GM19438 (cell line): ENCODE measurements around the gene CCDC180.
"Not testable (repeated sequence)": the region's sequence is repeated elsewhere in the genome, so short reads cannot be mapped to it uniquely, and the experiment has no call there.

ENCODE experiments used
- ATAC-seq: cut with Tn5 transposase; IDR thresholded peaks from one replicate; pipeline ENCODE4 v1.9.1; 2021; ENCODE audit warnings: low read depth; ENCODE audit not compliant: unreplicated experiment

The CCDC180 gene

GRCh38 chr9:97307500-97308163 lies at the start of gene CCDC180:
TSS of gene CCDC180 (plus strand) at chr9:97307659. CDS start at chr9:97308064, 405 bp downstream.
- ATAC-seq: no peak

- not testable (repeated sequence) for ATAC-seq
Measured at GRCh38 chr9:97259834-97260514, 47.5 kb upstream of the CCDC180 start.

DNA sequence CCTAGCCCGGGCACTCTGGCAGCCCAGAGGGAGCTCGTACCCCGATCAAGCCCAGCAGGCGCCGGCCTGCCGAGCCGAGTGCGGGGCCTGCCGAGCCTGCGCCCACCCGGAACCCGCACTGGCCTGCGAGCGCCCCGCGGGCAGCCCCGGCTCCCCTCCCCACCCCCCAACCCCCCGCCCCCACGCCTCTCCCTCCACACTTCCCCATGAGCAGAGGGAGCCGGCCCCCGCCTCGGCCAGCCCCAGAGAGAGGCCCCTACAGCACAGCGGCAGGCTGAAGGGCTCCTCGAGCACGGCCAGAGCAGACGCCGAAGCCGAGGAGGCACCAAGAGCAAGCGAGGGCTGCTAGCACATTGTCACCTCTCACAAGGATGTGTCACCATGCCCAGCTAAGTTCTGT lies 36.2 kb upstream of the CCDC180 start:
- no peak for ATAC-seq

DNA sequence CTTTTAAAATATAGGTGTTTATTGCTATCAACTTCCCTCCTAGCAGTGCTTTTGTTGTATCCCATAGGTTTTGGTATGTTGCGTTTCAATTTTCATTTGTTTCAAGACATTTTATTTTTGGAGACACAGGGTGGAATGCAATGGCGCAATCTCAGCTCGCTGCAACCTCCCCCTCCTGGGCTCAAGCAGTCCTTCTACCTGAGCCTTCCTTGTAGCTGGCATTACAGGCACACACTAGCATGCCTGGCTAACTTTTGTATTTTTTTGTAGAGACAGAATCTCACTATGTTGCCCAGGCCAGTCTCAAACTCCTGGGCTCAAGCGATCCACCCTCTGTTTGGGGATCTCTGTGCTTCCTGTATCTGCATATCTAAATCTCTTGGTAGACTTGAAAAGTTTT lies 35.4 kb upstream of the CCDC180 start:
- no peak for ATAC-seq

DNA sequence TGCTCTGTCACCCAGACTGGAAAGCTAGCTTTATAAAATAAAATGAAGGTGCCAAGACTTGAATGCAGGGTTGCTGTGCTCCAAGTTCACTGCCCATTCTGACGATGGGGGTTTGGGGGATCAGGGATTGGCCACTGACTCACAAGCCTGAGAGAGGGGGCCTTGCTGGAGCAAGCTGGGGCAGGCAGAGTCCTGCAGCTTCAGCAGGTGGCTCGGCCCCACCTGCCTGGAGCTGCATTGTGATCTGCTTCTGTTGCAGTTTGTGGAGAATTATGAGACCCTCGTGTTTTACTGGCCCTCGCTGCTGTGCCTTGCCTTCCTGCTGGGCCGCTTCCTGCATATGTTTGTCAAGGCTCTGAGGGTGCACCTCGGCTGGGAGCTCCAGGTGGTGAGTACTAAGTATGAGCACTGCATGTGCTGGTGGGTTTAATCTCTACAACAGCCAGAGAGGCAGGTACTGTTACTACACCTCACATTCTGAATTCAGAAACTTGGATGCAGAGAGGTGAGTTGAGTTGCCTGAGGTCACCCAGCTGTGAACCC lies 31.1 kb upstream of the CCDC180 start:
- ATAC-seq: no peak

DNA sequence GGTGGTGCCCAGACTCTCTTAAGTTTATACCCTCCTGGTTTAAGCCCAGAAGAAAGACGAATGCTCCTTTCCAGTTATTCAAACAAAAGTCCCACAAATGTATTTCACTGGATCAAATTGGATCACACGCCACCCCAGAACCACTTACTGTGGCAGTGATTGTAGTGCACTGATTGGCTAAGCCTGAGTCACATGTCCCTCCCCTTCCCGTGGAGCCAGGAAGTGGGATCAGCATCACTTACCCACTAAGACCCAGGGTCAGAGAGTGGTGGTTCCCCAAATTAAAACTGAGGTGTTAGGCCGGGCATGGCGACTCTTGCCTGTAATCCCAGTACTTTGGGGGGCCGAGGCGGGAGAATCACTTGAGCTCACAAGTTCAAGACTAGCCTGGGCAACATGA lies 29.5 kb upstream of the CCDC180 start:
- ATAC-seq: no peak

GRCh38 chr9:97280755-97281330 lies 26.6 kb upstream of the CCDC180 start:
- ATAC-seq: no peak

DNA sequence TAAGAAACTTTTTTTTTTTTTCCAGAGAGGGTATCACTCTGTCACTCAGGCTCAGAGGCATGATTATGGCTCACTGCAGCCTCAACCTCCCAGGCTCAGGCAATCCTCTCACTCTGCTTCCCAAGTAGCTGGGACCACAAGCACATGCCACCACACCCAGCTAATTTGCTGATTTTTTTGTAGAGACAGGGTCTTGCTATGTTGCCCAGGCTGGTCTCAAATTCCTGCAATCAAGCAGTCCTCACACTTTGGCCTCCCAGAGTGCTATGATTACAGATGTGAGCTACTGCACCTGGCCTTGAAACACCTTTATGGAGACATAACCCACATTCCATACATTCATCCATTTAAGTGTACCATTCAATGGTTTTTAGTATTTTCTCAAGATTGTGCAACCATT lies 23.7 kb upstream of the CCDC180 start:
- no peak for ATAC-seq

DNA sequence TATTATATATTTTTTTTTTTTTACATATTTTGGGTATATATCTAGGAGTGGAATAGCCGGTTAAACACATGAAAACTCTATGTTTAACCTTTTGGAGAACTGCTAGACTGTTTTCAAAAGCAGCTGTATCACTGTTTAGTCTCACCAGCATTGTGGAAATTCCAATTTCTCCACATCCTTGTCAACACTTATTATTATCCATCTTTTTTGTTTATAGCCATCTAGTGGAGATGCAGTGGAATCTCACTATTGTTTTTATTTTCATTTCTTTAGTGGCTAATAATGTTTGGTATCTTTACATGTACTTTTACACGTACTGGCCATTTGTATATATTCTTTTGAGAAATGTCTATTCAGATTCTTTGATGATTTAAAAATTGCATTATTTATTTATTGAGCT lies 22.7 kb upstream of the CCDC180 start:
- no peak for ATAC-seq

- ATAC-seq: no peak
Measured at GRCh38 chr9:97292200-97292599, 15.3 kb upstream of the CCDC180 start.

DNA sequence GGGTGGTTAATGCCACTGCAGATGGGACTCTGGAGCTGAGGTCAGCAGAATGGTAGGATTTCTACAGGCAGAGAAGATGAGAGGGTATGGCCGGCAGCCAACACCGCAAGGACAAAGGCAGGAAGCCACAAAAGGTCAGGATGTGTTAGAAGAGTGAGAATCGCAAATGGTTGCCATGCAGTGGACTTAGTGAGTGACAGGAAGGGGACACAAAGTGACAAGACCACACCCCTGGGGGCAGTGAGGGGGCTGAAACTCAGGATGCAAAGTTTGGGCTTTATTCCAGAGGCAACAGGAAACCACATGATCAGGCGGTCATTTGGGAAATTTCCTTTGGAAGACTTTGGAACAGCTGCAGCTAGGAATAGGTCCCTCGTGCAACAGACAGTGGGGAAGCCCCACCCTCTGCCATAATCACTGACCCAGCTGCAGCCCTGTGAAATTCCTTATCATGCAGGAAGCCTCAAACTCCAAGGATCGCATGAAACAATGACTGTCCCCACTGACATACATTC lies 14.2 kb upstream of the CCDC180 start:
- ATAC-seq: no peak

- no peak for ATAC-seq
Measured at GRCh38 chr9:97293818-97294217, 13.6 kb upstream of the CCDC180 start.

- ATAC-seq: no peak
Measured at GRCh38 chr9:97297889-97298288, 9.6 kb upstream of the CCDC180 start.

GRCh38 chr9:97299809-97300414 lies 7.5 kb upstream of the CCDC180 start:
- no peak for ATAC-seq

DNA sequence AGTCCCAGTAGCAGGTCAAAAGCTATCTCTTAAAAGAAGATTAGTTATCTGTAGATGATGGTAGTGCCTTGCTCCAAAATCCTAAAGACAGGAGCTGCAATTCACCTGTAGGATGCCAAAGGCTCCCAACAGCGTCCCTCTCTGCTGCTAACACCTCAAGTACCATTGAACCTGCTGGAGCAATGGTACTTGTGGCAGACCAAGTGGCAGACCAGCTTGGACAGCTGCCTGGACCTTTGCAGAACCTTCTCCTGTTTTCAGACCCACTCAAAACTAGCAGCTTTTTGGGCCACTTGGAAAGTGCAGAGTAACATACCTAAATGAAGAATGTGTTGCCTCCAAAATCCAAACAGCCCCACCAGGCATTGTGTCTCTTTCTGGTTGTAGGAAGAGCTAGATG lies 6.9 kb upstream of the CCDC180 start:
- ATAC-seq: no peak

DNA sequence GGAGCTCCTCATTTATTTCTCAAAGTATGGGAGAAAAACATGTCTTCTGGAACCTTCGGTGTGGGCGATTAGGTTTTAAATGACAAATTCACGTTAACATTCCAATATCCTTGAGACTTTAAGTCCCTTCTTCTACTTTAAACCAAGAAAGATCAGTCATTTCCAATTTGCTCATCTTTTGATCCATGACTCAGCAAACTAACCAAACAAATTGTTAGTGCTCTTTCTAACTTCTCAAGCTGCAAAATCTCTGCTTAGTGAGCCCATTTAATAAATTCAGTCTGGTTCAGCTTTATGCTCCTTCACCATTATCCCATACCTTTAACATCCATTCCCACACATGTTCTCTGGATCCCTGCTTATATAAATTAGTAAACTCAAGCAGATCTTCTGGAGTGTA lies 5.5 kb upstream of the CCDC180 start:
- no peak for ATAC-seq

GRCh38 chr9:97304586-97304985 lies 2.9 kb upstream of the CCDC180 start:
- no peak for ATAC-seq

DNA sequence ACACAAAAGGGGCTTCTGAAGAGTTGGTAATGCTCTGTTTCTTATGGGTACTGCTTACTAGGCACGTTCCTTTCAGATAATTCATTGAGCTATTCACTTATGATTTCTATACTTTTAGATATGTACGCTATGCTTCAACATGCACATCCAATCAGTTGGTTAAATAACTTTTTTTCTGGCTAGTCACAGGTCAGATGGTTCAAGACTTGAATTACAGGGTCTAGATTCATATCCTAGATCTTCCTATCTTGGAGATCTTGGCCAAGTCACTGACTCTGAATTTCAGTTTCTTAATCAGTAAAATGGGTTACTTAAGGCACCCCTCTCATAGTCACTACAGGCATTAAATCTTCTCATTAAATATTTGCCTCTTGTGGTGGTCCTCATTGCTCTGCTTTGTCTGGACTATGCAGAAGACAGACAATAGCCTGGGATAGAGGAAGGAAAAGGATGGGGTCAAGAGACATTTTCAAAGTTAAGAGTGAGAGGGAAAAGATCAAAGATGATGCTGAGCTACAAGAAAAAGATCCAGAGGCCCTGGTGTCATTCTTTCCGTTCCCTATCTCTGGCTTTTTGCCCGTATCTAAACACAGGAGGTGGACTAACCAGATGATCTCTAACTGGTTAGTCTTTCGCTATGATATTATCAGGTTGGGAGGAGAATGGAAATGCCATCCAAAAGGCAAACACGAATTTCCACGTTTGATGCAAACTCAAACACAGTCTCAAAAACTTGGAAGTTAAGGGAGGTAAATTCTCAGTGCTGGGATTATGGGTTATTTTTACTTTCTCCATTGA lies 1.8 kb upstream of the CCDC180 start:
- no peak for ATAC-seq

GRCh38 chr9:97307091-97307490 lies 368 bp upstream of the CCDC180 start:
- ATAC-seq: no peak

GRCh38 chr9:97309260-97309659 lies 1.8 kb downstream of the CCDC180 start:
- ATAC-seq: no peak
